NCI-H526 (cell line): ENCODE data around the gene TRPM4.
"Not testable (repeated sequence)": the region's sequence is repeated elsewhere in the genome, so short reads cannot be mapped to it uniquely, and the experiment has no call there.

Source experiments
- DNase-seq, 2 experiments: peaks; one replicate each; lab custom pipeline; 2025; lab: John Stamatoyannopoulos, UW

TRPM4 gene

DNA sequence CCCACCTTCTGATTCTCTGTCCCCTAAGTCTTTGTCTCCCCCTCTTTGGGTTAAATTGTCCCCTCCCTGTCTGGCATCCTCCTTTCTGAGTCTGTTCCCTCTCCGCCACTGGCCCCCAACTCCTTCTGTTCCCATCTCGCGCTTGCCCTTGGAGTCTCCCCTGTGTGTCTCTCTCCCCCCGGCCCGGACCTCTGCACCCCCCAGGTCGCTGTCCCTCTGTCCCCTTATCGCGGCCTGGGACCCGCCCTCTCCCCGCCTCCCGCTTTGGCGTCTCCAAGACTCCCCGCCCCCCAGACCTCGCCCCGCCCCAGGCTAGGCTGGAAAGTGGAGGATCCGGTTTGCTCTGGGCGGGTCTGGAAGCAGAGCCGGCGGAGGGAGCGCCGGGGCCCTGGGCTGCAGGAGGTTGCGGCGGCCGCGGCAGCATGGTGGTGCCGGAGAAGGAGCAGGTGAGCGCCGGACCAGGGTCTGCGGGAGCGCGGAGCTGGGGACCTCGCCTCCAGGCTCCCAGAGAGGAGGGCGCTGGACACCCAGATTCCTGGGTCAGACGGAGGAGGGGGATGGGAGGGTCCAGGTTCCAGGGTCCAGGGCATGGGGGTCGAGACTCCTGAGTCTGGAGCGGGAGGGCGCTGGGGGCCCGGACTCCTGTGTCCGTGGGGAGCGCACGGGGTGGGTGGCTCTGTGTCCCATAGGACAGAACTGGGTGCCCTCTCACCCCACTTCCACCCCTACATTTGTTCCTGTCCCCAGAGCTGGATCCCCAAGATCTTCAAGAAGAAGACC lies at the start of gene TRPM4:
TSS of gene TRPM4 (plus strand) at position 348 of the 780 bp plus-strand sequence. CDS start at position 423, 75 bp downstream.
- peak; percentile 68 to 95 for DNase-seq

DNA sequence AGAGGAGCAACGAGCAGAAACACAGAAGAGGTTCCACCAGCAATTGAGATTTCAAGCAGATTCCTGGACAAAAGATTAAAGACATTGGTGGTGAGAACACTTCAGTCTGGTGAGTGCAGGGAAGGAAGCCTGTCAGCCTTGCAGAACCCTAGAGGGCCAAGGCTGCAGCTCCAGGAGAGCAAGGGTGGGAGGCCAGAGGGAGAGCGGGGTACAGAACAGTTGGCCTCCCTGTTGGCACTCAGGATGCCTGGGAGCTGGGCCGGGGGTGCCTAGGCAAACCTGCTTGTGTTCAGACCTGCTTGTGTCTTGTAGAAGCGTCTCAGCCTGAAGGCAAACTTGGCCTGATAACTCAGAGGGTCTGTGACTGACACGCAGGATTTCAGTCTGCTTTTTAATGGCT lies 48.5 kb upstream of the TRPM4 start:
- DNase-seq, result no peak

DNA sequence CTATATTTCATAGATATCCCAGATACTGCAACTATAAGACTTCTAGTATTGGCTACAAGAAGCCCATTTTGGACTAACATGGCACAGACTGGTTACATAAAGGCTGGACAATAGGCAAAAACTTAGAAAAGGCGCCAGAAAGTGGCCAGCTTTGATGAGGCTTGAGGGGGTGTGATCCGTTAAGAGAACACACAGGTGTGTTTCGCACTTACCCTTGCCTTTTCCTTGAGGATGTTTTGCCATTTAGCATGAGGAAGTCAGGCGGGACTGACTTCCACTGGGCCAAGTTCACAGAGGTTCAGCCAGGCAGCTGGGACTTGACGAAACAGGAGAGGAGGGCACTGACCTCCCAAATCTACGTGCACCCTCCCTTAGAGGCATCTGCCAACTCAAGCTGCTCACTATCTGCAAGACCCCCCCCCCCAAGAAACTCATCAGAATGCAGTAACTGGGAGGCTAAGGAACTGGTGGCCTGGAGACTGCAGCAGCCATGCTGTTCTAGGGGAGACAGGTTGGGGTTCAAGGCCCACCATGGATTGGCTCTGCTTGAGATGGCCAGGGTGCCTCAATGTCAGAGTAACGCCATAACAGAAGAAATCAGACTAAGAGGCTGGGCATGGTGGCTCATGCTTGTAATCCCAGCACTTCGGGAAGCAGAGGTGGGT lies 47.9 kb upstream of the TRPM4 start:
- no peak for DNase-seq

DNA sequence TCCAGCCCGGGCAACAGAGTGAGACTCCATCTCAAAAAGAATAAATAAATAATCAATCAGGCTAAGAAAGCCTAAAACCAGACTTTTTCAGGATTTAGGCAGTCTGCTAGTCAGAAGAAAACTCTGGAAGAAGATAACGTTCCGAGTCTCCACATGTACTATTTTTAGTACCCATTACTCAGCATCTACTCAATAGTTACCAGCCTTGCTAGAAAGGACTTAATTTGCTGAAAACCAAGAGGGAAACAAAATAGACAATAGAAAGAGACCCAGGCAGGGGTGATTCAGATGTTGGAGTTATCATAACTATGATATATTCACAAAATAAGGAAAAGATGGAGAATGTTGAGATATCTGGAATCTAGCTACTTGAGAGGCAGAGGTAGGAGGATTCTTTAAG lies 47.0 kb upstream of the TRPM4 start:
- DNase-seq, result no peak

DNA sequence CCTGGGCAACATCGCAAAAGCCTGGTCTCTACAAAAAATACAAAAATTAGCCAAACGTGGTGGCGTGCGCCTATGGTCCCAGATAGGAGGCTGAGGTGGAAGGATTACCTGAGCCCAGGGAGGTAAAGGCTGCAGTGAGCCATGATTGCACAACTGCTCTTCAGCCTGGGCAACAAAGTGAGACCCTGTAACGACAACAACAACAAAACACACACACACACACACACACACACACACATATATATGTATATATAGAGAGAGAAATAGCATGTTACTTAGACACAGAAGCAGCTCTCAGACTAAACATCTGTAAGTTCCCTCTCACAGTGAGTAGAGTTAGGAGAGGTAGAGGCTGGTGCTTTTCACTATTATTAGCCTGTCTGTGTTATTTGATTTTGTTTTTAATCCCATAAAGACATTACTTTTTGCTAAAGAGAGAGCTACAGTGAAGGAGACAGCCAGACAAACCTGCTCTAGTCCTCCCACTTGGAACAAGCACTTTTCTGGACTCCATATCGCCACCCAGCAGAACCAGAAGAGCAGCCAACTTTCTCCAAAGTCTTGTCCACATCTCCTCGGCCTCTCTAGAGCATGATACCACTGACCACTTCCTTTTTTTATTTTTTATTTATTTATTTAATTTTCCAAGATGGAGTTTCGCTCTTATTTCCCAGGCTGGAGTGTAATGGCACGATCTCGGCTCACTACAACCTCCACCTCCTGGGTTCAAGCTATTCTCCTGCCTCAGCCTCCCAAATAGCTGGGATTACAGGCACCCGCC lies 46.2 kb upstream of the TRPM4 start:
- no peak for DNase-seq

DNA sequence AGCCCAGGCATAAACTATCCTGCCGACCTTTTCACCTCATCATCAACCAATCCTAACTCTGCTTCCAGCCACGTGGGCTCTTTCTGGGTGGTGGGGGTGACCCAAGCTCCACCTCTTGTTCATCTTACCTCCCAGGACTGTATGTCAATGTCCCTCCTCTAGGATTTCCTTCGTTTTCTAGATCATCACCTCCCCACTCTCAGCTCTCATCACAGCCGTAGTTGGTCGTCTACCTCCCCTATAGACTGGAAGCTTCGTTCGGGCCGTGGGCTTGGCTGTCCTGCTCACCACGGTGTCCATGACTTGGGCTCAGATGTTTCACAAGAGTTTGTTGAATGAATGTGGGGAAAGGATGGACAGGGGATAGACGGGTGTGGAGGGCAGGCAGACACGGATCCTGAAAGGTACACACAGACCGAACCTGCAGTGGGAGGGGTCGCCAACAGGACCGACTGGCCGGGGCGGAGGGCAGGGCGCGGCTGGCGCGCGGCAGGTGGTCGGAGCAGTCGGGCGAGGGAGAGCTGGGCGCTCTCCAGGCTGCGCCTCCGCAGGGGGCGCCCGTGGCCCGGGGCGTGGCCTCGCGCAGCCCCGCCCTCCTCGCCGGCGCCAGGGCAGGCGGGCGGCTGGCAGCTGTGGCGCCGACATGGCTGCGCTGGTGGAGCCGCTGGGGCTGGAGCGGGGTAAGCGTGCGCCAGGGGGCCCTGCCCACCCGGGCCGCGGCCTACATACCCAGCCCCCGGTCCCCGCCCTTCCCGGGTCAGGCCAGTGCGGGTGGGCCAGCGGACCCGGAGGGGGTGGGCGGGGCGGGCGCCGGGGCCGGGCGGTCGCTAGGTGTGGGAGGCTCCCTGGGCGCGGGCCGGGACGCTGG lies 43.6 kb upstream of the TRPM4 start, which contains the start of gene LIN7B:
TSS of gene LIN7B (plus strand) at position 609 of the 868 bp plus-strand sequence. CDS start at position 644, 35 bp downstream.
- peak in 1 of 2 experiments; percentile 80 for DNase-seq

DNA sequence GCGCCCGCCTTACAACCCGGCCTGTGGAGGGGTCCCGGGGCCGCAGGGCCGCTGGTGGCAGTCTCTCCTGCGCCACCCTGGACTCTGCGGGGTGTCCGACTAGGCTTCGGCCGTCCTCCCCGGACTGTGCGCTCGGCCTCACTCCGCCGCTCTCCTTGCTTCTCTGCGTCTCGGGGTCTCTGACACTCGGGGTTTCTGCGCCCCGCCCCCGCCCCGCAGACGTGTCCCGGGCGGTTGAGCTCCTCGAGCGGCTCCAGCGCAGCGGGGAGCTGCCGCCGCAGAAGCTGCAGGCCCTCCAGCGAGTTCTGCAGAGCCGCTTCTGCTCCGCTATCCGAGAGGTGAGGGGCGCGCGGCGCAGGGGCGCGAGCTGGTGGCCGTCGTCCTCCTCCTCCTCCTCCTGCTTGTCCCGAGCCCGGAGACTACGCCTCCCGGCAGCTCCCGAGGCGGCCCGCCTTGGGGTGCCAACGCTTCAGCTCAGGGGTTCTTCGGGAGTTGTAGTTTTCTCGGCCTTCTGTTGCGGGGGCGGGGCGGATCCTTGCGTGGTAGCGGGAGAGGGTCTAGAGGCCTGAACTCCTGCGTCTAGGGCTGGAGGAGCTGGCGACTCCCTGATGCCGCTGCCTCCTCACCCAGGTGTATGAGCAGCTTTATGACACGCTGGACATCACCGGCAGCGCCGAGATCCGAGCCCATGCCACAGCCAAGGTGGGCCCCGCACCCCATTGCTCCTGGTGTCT lies 42.8 kb upstream of the TRPM4 start:
- peak; percentile 46 to 76 for DNase-seq

DNA sequence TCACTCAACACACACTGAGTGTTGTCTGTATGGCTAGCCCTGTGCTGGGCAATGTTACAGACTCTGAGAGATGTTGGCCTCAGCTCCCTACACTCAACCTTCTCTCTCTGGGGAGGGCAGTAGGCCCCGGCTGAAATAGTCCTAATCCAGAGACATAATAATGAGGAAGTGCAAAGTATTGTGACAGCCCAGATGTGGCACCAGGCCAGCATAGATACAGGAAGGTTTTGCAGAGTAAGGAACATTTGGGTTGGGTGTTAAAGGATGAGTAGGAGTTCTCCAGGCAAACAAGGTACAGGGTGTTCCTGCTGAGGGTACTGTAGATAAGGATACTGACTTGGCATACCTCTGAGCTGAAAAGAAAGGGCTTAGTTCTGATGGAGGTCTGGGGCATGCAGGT lies 41.0 kb upstream of the TRPM4 start:
- no peak for DNase-seq

DNA sequence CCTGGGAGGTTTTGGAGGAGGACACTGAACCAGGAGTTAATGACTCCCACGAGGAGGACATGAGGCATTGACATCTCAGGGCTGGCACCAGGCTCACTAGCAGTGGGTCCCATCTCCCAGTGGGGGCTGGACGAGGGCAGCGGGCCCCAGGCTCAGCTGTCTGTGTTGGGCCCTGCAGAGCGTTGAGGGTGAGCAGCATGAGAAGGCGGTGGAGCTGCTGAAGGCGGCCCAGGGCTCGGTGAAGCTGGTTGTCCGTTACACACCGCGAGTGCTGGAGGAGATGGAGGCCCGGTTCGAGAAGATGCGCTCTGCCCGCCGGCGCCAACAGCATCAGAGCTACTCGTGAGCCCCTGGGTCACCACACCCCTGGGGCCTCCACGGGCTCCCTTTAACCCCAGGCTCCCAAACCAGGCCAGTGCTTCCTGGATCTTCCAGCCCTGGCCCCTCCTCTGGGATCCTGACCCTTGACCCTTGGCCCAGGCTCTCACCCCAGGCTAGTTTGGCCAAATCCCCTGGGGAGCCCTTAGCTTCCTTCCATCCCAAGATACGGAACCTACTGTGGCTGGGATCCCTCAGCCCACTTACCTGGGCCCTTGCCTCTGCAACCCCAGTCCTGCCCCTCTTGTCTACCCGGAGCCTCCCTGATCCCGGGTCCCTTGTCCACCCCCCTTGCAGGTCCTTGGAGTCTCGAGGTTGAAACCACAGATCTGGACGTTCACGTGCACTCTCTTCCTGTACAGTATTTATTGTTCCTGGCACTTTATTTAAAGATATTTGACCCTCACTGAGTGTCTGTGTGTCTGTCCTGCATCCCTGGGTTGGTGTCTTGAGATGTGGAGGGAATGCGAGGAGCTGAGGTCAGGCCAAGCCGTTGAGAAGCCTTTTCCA lies 39.7 kb upstream of the TRPM4 start:
- no peak for DNase-seq

DNA sequence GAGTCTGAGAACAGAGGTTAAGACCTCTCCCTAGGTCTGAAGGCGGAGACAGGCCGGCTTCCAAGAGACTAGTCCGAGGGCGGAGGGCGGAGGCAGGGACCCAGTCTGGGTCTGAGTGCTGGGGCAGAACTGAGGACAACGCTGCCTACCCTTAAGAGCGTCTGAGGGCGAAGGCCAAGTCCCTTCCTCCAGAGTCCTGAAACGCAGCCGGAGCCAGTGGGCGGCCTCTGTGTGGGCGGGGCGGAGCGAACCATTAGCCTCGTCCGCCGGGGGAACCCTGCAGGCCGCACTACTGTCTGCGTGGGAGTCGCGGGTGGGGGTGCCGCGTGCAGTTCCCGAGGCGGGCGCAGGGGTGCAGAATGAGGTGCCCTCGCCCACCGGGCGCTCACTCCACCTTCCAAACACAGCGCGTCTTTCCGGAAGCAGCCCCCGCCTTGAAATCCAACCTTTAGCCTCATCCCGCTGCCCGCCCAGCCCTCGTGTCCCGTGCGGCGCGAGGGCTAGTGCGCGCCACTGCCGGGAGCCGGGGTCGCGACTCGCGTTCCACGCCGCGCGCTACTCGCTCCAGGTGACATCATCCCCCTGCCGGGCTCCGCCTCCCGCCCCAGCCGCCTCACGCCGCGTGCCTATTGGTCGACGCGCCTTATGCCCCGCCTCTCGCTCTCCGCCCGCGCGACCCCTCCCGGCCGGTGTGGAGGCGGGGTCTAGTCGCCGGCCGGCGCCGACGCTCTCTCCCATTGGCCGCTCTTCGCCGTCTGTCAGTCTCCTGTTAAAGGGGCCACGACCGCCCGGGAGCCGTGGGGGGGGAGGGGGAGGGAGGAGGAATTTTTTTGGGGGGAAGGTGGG lies 38.8 kb upstream of the TRPM4 start, which contains the start of gene C19orf73:
TSS of gene C19orf73 (minus strand) at position 579 of the 846 bp plus-strand sequence. CDS start at position 458, 121 bp downstream.
- DNase-seq, result peak; percentile 70 to 97

DNA sequence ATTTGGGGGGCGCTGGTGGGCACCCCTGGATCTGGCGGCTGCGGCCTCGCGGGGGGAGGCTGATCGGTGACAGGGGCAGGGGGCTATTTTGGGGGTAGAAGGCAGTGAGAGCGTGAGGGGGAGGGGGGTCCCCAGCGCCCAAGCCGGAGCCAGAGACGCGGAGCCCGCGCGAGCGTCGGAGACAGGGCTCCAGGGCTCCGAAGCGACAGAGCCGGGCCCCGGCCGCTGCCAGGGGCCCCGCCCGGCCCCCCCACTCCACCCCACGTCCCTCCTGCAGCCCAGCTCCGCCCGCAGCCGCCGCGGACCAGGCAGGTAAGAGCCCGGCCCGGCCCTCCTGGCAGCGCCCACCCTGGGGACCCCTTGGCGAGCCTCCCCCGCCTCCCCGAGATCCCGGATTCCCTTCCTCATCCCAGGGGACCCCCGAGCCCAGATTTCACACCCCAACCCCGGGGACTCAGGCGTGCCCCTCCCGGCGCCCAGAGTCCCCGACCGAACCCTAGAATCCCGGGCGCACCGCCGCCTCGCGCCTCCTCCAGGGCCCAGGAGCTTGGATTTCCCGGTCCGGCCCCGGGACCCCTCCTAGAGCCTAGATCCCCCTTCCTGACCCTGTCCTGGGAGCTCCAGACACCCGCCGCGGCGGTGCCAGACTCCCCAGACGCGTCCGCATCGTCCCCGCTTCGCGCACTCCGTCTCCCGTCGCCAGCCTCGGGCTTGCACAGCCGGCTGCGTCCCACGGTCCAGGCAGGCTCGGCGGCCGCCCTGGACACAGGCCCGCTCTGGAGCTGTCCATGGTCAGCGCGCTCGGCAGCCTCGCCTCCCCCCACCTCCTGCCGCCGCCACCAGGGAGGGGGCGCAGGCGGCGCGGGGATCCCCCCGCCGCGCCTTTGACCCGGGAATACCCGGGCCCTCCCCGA lies 37.9 kb upstream of the TRPM4 start, which contains the start of gene PPFIA3:
TSS of gene PPFIA3 (plus strand) at position 134 of the 914 bp plus-strand sequence. CDS start 8,330 bp downstream, outside the sequence.
- DNase-seq, result peak in 1 of 2 experiments; percentile 63

DNA sequence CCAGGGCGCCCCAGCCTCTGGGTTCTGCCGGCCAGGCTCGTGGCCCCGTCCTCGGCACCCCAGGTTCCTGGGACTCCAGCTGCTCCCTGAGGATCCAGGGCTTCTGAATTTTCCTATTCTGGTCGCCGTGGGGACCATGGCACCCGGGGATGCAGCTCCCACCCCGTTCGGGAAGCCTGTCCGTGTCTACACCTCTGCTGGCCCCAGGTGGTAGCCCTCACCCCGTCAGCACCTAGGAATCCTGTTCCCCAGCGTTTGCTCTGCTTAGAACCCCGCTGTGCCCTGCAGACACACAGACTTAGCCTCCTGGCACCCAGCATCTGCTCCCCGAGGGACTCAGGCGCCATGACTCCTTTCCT lies 37.3 kb upstream of the TRPM4 start:
- DNase-seq, result no peak

DNA sequence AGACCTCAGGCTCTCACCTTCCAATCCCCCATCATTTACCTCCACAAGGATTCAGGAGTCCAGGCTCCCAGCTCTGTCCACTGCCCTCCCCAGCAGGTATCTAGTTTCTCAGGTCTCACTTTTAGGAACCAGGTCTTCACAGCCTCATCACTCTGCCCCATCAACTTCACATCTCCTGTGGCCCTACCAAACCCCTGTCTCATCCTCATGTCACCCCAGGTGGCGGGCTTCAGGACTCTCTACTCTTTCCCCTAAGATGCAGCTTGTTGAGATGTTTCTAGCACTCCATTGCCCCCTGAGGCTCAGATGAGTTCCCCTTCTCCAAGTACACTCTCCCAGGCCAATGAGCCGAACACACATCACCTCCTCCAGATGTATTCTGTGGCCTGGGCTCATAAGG lies 36.7 kb upstream of the TRPM4 start:
- no peak for DNase-seq

DNA sequence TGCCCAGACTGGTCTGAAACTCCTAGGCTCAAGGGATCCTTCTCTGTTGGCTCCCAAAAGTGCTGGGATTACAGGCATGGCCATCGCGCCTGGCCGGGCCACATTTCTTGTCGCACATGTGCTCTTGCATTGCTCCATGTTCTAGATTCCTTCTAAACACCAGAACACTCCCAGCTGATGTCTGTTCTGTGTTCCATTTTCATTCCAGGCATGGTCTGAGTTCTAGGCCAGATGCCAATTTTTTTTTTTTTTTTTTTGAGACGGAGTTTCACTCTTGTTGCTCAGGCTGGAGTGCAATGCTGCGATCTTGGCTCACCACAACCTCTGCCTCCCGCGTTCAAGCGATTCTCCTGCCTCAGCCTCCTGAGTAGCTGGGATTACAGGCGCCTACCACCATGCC lies 35.8 kb upstream of the TRPM4 start:
- not testable (repeated sequence) for DNase-seq

DNA sequence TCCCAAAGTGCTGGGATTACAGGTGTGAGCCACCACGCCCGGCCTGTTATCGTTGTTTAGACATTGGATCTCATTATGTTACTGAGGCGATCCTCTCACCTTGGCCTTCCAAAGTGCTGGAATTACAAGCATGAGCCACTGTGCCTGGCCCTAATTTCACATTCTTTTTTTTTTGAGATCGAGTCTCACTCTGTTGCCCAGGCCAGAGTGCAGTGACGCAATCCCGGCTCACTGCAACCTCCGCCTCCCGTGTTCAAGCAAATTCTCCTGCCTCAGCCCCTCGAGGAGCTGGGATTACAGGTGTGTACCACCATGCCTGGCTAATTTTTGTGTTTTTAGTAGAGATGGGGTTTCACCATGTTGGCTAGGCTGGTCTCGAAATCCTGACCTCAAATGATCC lies 34.3 kb upstream of the TRPM4 start:
- DNase-seq, result not testable (repeated sequence)

DNA sequence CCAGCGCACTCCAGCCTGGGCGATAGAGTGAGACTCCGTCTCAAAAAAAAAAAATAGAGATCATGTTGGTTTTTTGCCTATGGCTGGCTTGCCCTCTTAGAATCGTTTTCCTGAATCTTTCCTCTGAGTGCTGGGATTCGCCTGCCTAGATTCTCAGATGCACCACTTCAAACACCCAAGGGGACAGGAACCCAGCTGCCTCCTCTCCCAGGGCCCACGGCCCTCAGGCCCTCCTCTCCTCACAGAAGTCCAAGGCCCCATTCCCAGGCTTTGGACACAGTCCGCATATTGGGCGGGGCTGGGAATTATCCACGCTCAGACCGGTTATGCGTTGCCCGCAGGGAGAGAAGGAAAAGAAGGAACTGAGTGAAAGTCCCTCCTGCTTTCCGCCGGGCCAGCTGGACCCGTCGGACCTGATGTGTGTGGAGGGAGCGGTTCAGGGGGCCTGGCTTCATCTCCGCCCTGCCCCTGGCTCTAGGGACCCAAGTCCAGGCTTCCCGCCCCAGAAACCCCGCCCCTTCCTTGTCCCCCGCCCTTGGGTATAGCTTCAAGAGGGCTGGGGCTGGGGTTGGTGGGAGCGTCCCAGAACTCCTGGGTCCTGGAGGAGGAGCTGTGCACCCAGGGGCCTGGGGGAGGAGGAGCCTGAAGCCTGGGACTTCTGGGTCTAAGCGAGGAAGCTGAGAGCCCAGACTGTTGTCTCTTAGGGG lies 32.4 kb upstream of the TRPM4 start:
- DNase-seq, result peak in 1 of 2 experiments; percentile 58

DNA sequence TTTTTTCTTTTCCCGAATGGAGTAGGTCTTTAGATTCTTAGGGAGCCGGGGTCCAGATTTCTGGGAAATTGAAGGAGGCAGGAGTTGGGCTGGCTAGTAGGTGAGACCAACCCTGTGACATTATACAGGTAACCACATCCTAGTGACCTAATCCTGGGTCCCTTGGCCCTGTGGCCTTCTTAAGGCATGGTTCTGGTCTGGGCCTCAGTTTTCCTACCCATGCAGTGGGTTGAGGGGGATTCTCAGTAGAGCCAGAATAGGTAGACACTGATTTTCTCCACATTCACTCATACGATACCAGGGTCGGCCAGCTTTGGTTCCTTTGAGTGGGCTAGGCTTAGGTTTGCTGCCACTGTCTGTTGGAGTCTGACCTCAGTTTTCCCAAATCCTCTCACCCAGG lies 31.0 kb upstream of the TRPM4 start:
- no peak for DNase-seq
